ENCODE measurements around the gene USP33.
"Not testable (repeated sequence)": the region's sequence is repeated elsewhere in the genome, so short reads cannot be mapped to it uniquely, and the experiment has no call there.

The USP33 gene

DNA sequence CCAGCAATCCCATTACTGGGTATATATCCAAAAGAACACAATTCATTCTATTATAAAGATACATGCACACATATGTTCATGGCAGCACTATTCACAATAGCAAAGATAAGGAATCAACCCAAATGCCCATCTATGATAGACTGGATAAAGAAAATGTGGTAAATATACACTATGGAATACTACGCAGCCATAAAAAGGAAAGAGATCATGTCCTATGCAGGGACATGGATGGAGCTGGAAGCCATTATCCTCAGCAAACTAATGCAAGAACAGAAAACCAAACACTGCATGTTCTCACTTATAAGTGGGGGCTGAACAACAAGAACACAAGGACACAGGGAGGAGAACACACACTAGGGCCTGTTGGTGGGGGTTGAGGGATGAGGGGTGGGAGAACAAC, 60.0 kb downstream of the USP33 start:
- H3K27ac Mint-ChIP-seq, H3K4me3 Mint-ChIP-seq, H3K4me1 Mint-ChIP-seq, DNase-seq, CTCF ChIA-PET, H3K9me3 Mint-ChIP-seq, H3K27me3 Mint-ChIP-seq: not testable (repeated sequence)
- H3K36me3 Mint-ChIP-seq: peaks cover 17% of the 10 kb centered on the region

DNA sequence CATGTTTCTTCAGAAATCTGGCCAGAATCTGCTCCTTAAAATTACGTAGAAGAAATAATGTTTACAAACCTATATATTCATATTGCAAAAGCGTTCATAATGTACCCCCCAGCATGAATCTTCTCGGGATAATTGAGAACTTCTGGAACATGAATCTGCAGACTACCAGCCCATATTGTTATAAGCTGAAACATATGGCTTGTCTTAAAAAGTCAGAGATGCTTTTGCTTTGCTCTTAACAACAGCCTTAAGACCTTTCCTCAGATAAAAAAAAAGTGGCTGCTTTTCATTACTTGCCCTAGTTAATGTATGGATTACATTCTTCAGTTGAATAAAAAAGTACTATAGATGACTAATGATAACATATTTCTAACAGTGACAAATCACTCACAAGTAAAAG, 62.2 kb downstream of the USP33 start:
- H3K4me1 Mint-ChIP-seq: no peaks in the 10 kb centered on the region
- H3K27me3 Mint-ChIP-seq: no peaks in the 10 kb centered on the region
- peaks cover 4% of the 10 kb centered on the region for H3K9me3 Mint-ChIP-seq
- no peak overlapping the region for H3K4me3 Mint-ChIP-seq
- no peak overlapping the region for H3K27ac Mint-ChIP-seq
- no peak for DNase-seq
- peaks cover 23% of the 10 kb centered on the region for H3K36me3 Mint-ChIP-seq
- CTCF ChIA-PET: no interaction called here

DNA sequence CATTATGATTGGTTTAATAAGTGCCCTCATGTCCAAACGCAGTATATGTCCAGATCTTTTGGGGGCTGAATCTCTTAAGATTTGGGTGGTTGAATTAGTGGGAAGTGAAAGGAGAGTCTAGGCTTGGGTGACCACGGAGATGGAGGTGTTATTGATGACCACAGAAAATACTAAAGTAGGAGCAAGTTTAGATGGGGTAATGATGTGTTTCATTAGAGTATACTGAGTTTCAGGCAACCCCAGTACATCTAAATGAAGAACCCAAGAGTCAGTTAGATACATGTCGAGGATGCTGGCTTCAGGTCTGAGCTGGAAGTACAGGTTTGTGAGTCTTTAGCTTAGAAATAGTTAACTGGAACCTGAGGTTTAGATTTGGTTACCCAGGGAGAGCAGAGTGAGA, 70.7 kb downstream of the USP33 start:
- Mint-ChIP-seq H3K4me1 (peaks cover 10% of the 10 kb centered on the region), H3K9me3 (no peaks in the 10 kb centered on the region), H3K4me3 (no peak overlapping the region), H3K36me3 (peaks cover 11% of the 10 kb centered on the region), H3K27me3 (no peaks in the 10 kb centered on the region), H3K27ac (no peak overlapping the region)
- CTCF ChIA-PET: interaction anchor here (0.7 kb wide), 1 partner anchor 91 kb away, joined by 3 read pairs; the partner anchor contains the start of gene MIGA1
- no peak for DNase-seq

DNA sequence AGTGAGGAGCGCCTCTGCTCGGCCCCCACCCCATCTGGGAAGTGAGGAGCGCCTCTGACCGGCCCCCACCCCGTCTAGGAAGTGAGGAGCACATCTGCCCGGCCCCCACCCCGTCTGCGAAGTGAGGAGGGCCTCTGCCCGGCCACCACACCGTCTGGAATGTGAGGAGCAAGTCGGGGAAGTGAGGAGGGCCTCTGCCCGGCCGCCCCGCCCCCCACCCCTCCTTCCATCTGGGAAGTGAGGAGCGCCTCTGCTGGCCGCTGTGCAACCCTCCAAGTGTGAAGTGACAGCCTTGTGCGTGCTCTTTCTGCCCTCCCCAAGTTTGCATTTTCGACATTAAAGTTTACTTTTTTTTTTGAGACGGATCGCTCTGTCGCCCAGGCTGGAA, 72.1 kb downstream of the USP33 start:
- CTCF ChIA-PET: interaction anchor here (0.9 kb wide), 1 partner anchor 205 kb away, joined by 3 read pairs; no protein-coding TSS in a partner anchor
- no peak for DNase-seq
- Mint-ChIP-seq H3K27ac (peak overlapping the region; percentile 33), H3K4me3 (peak overlapping the region; percentile 38), H3K4me1 (peaks cover 14% of the 10 kb centered on the region), H3K36me3 (peaks cover 6% of the 10 kb centered on the region), H3K9me3 (no peaks in the 10 kb centered on the region), H3K27me3 (no peaks in the 10 kb centered on the region)

DNA sequence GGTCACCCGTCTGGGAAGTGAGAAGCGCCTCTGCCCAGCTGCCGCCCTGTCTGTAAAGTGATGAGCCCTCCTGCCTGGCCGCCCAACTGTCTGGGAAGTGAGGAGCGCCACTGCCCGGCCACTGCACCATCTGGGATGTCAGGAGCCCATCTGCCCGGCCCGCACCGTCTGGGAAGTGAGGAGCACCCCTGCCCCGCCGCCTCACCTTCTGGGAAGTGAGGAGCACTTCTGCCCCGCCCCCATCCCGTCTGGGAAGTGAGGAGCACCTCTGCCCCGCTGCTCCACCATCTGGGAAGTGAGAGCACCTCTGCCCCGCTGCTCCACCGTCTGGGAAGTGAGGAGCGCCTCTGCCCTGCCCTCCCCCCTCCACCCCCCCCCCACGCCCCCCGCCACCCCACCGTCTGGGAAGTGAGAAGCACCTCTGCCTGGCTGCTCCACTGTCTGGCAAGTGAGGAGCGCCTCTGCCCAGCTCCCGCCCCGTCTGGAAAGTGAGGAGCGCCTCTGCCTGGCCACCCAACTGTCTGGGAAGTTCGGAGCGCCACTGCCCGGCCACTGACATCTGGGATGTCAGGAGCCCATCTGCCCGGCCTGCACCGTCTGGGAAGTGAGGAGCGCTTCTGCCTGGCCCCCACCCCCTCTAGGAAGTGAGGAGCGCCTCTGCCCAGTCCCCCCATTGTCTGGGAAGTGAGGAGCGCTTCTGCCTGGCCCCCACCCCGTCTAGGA, 72.7 kb downstream of the USP33 start:
- Mint-ChIP-seq H3K9me3 (no peaks in the 10 kb centered on the region), H3K4me1 (peaks cover 16% of the 10 kb centered on the region), H3K27ac (no peak overlapping the region), H3K36me3 (peaks cover 4% of the 10 kb centered on the region), H3K4me3 (no peak overlapping the region), H3K27me3 (no peaks in the 10 kb centered on the region)
- CTCF ChIA-PET: interaction anchor here (0.9 kb wide), 1 partner anchor 206 kb away, joined by 3 read pairs; no protein-coding TSS in a partner anchor
- no peak for DNase-seq

DNA sequence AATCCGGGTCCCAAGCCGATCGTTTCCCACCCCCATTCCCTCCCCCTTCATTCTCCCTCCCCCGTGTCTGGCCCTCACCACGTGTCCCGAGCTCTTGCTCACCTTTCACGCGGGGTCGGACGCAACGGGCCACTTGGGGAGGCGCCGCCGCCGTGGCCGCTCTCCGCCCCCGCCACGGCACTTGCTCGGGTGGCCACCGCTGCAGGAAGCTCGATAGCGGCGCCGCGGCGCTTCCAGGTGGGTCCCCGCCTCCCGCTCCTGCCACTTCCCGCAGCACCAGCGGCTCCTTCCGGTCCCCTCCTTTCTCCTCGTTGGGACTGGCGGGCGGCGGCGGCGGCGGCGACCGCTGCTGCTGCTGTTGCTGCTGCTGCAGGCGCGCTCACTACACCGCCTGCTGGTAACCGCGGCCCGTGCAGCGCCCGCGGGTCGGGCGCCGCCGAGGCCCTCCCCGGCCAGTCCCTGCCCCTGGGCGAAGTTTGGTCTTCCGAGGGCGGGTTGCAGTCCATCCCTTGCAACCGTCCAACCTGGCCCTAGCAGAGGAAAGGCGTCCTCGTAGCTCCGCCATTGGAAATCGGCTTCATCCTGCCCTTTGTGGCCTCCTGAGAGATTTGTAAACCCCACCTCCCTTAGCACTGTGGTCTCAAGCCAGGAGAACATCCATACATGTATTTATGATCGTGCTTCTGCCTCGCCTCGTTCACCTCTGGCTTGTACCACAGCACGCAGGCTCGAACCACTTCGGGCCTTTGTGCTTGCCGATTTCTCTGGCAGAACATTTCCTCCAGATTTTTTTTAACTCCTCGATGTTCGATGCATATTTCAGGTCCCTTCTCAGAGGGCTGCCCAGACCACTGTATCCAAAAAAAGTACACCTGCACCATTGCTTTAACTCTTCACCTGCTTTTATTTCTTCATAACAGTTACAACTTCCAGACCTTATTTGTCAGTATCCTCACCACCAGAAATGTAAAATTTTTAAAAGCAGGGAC, 76.2 kb downstream of the USP33 start:
- H3K27me3 Mint-ChIP-seq: no peaks in the 10 kb centered on the region
- peak overlapping the region; percentile 93 for H3K27ac Mint-ChIP-seq
- no peaks in the 10 kb centered on the region for H3K9me3 Mint-ChIP-seq
- peaks cover 38% of the 10 kb centered on the region for H3K4me1 Mint-ChIP-seq
- CTCF ChIA-PET: interaction anchor here (0.8 to 1.2 kb wide), 3 partner anchors 15 to 43 kb away, joined by 3 read pairs; no protein-coding TSS in a partner anchor
- H3K36me3 Mint-ChIP-seq: peaks cover 4% of the 10 kb centered on the region
- peak overlapping the region; percentile 98 for H3K4me3 Mint-ChIP-seq
- DNase-seq: peak; percentile 95

DNA sequence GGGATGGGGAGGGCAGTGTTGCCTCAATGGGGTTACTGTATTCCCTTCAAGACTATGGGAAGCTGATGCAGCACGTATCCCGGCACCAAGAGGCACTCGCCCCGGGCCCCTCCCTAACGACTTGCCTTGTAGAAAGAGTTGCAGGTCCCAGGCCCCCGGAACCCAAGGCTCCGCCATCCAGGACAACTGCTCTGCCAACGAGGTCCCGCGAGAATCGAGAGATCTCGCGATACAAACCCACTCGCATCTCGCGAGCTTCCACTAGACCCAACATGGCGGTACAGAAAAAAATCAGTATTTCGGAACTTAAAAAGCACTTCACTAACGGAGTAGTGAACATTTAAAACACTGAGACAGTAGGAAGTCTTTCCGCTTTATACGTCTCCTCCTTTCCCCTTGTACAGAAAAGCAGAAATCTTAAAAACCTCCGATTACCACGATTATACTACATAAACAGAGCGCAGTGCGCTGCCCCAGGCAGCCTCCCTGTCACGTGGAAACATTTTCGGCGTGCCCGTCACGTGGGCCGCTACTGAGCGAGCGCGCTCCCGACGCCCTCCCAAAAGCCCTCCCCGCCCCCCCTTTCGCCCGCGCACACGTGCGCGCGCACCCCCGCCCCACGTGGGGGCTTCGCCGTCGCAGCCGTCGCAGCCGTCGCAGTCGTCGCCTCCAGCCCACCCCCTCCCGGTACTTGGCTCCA, 77.0 kb downstream of the USP33 start, which contains the start of gene ZZZ3:
Gene ZZZ3, minus strand, starts transcription at position 199 of the 700 bp plus-strand sequence. CDS start 49,304 bp downstream, outside the sequence.
- peak within 1 kb of the TSS; percentile 98 for H3K4me3 Mint-ChIP-seq
- CTCF ChIA-PET: interaction anchor here (1.2 kb wide), 1 partner anchor 14 kb away, joined by 3 read pairs; no protein-coding TSS in a partner anchor
- peak within 1 kb of the TSS; percentile 93 for H3K27ac Mint-ChIP-seq
- peak; percentile 96 for DNase-seq
- H3K9me3 Mint-ChIP-seq: no peaks in the 10 kb centered on the region
- no peaks in the 10 kb centered on the region for H3K27me3 Mint-ChIP-seq
- peaks cover 4% of the 10 kb centered on the region for H3K36me3 Mint-ChIP-seq
- peaks cover 39% of the 10 kb centered on the region for H3K4me1 Mint-ChIP-seq

DNA sequence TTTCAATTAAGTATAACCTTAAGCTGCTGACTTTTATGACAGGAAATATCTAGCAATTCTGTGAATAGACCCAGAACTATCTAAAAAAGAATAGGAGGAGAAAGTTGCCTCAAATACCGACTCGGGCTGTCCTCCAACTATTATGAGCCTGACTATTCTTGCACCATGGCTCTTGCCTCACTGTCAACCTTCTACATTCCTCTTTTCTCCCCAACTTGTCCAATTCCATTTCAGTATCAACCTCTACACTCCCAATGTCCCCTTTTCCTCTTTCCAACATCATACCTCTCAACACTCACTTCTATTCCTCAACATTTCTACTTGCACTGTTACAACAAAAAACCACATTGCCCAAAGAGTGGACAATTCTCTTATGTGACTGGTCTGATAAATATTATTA, 79.5 kb downstream of the USP33 start:
- no peak overlapping the region for H3K27ac Mint-ChIP-seq
- H3K4me1 Mint-ChIP-seq: peaks cover 39% of the 10 kb centered on the region
- no peak overlapping the region for H3K4me3 Mint-ChIP-seq
- peaks cover 7% of the 10 kb centered on the region for H3K36me3 Mint-ChIP-seq
- no peaks in the 10 kb centered on the region for H3K27me3 Mint-ChIP-seq
- no peaks in the 10 kb centered on the region for H3K9me3 Mint-ChIP-seq
- no peak for DNase-seq
- CTCF ChIA-PET: no interaction called here

DNA sequence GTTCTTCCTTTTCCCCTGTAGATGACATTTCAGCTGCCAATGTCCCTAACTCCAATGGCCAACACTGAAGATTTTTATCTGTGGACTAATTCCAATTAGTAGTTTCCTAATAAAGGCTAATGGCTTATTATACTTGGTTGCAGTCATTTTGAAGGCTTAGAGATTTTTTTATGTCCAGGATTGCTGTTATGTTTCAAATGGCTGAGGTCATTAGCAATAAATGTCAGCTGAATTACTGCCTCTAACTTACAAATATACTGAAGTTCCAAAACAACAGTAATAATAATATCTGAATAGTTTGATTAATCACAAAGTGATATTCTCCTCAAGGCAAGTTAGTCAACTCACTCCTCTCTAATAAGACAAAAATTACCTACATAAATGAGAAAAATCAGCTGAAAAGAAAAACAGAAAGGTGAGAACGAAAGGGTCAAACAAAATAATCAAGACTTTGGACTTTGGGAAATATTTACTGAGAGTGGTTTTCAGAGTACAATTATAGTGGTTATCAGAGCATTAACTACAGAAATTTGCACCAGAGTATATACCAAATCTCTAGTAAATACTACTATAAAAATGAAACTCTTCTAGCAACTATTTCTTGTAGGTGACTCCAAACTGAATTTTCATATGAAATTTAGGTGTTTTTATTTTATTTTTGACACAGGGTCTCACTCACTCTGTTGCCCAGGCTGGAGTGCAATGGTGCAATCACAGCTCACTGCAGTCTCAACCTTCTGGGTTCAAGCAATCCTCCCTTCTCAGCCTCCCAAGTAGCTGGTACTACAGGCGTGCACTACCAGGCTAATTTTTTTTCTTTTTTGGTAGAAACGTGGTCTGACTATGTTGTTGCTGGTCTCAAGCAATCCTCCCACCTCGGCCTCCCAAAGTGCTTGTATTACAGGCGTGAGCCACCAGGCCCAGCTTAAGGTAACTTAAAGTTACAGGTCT, 80.7 kb downstream of the USP33 start:
- H3K27me3 Mint-ChIP-seq: no peaks in the 10 kb centered on the region
- DNase-seq: no peak
- no peak overlapping the region for H3K27ac Mint-ChIP-seq
- H3K4me1 Mint-ChIP-seq: peaks cover 29% of the 10 kb centered on the region
- no peak overlapping the region for H3K4me3 Mint-ChIP-seq
- CTCF ChIA-PET: no interaction called here
- no peaks in the 10 kb centered on the region for H3K9me3 Mint-ChIP-seq
- H3K36me3 Mint-ChIP-seq: peaks cover 9% of the 10 kb centered on the region

DNA sequence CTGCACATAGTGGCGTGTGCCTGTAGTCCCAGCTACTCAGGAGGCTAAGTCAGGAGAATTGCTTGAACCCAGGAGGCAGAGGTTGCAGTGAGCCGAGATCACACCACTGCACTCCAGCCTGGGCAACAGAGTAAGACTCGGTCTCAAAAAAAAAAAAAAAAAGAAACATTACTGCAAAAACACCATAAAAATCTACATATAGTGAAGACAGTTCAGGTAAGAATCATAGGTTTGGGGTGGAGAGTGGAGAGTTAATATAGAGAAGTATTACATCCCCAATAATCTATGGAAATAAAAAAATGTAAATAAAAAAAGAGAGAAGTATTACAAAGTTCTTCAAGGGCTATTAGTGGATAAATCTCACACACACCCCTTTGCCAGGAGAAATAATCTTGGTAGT, 84.8 kb downstream of the USP33 start:
- H3K4me3 Mint-ChIP-seq, H3K36me3 Mint-ChIP-seq, H3K9me3 Mint-ChIP-seq, DNase-seq, H3K27ac Mint-ChIP-seq, CTCF ChIA-PET, H3K27me3 Mint-ChIP-seq: not testable (repeated sequence)
- H3K4me1 Mint-ChIP-seq: peaks cover 28% of the 10 kb centered on the region

DNA sequence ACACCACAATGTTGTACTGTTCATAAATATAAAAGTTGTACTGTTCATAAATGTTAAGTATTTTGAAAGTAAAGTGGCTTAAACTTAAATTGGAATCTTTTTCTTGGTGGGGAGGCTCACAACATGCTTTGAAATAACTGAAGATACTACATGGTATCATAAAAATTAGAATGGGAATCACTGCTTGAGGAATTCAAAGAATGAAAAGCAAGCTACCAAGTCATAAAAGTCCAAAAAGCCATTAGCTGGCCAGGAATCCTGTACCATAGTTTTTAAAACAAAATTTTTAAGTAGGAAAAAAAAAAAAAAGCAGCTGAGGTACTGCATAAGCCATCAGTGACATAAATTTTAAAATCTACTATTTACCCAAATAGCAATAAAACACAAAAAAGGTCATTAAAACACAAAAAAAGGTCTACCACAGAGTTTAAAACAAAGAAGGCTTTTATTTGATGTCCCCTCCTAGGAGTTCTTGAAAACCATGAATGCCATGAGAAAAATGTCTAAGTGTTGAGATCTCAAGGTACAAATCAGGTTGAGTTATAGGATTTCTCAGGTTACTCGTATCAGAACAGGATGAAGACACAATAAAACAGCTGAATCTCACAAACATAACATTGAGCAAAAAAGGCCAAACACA, 85.8 kb downstream of the USP33 start:
- Mint-ChIP-seq H3K9me3 (no peaks in the 10 kb centered on the region), H3K27me3 (no peaks in the 10 kb centered on the region), H3K4me1 (peaks cover 27% of the 10 kb centered on the region), H3K27ac (no peak overlapping the region), H3K36me3 (peaks cover 6% of the 10 kb centered on the region), H3K4me3 (no peak overlapping the region)
- CTCF ChIA-PET: no interaction called here
- no peak for DNase-seq

DNA sequence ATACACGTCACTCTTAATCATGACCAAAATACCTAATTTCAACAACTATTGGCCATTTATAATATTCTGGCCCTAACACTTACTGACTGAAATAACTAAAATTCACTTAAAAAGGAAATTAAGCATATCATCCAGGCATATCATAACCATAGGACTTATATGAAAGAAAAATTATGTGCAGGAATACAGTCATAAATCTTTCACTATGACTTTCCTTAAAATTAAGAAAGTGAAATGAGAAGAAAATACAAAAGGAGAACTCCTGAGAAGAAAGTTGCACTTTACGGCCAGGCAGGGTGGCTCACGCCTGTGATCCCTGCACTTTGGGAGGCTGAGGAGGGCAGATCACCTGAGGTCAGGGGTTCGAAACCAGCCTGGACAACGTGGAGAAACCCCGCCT, 86.6 kb downstream of the USP33 start:
- no peaks in the 10 kb centered on the region for H3K9me3 Mint-ChIP-seq
- no peak for DNase-seq
- CTCF ChIA-PET: no interaction called here
- H3K4me1 Mint-ChIP-seq: peaks cover 25% of the 10 kb centered on the region
- H3K36me3 Mint-ChIP-seq: peaks cover 6% of the 10 kb centered on the region
- H3K27me3 Mint-ChIP-seq: no peaks in the 10 kb centered on the region
- H3K4me3 Mint-ChIP-seq: no peak overlapping the region
- no peak overlapping the region for H3K27ac Mint-ChIP-seq

DNA sequence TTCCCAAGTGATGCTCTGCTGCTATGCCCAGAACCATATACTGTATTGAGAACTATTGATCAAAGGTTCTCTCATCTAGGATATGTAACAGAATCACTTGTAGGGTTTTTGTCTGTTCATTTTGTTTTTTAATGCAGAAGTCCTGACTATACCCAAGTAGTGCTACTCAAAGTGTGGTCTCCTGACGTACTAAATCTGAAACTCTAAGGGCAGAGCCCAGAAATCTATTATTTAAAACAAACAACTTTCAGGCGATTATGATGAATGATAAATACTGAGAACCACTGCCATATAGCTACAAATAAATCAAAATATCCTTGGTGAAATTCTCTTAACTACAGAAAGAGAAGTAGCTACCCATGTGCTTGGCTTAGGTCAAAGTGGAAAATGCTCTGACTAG, 87.3 kb downstream of the USP33 start:
- no peak overlapping the region for H3K4me3 Mint-ChIP-seq
- no peaks in the 10 kb centered on the region for H3K27me3 Mint-ChIP-seq
- peaks cover 26% of the 10 kb centered on the region for H3K4me1 Mint-ChIP-seq
- no peak for DNase-seq
- no peaks in the 10 kb centered on the region for H3K9me3 Mint-ChIP-seq
- H3K36me3 Mint-ChIP-seq: peaks cover 6% of the 10 kb centered on the region
- CTCF ChIA-PET: no interaction called here
- no peak overlapping the region for H3K27ac Mint-ChIP-seq
